Lung (tissue), 12 donors: Measurements from ENCODE around the gene PCBP4. TPM values are rescaled to one million over a fixed set of nuclear protein-coding genes. Genes with fewer than 3 reads are reported as not detected.

ENCODE experiments used
- ATAC-seq: fragments of 200-7000 bp; cut with Tn5 transposase; one replicate; pipeline ENCODE4 v1.9.1; 2020; ENCODE audit warnings: moderate number of reproducible peaks; ENCODE audit not compliant: insufficient read depth, low FRiP score
- DNase-seq, 3 donors: peaks; one replicate each; pipeline ENCODE4 v3.0.0-alpha.2; 2013 to 2017
- H3K27ac ChIP-seq, 2 donors: one replicate each; pipeline ENCODE4 v1.5.1; 2013; ENCODE audit warnings: mild to moderate bottlenecking in 2 of 2, moderate library complexity in 2 of 2, control low read depth in 1 of 2, inconsistent platforms in 1 of 2, low read depth in 1 of 2, low read length in 1 of 2
- H3K27me3 ChIP-seq, 3 donors: one replicate each; pipeline ENCODE4 v1.5.1; 2013; ENCODE audit warnings: low read length in 2 of 3; ENCODE audit not compliant: control insufficient read depth in 3 of 3, insufficient read depth in 3 of 3
- H3K36me3 ChIP-seq, 4 donors: one replicate each; pipeline ENCODE4 v1.5.1; 2013; ENCODE audit warnings: low read length in 4 of 4, mild to moderate bottlenecking in 1 of 4, moderate library complexity in 1 of 4; ENCODE audit not compliant: control insufficient read depth in 4 of 4, insufficient read depth in 4 of 4
- H3K4me1 ChIP-seq, 5 donors: one replicate each; pipeline ENCODE4 v1.5.1; 2013; ENCODE audit warnings: low read length in 5 of 5, mild to moderate bottlenecking in 2 of 5, moderate library complexity in 1 of 5; ENCODE audit not compliant: control insufficient read depth in 5 of 5, insufficient read depth in 5 of 5
- H3K4me3 ChIP-seq: one replicate; pipeline ENCODE4 v1.5.1; 2013; ENCODE audit warnings: mild to moderate bottlenecking, control low read depth, moderate library complexity
- H3K9ac ChIP-seq, 2 donors: one replicate each; pipeline ENCODE4 v1.5.1; 2013; ENCODE audit warnings: low read length in 2 of 2, control low read depth in 1 of 2; ENCODE audit not compliant: insufficient read depth in 1 of 2
- H3K9me3 ChIP-seq, 4 donors: one replicate each; pipeline ENCODE4 v1.5.1; 2013; ENCODE audit warnings: low read length in 3 of 4, mild to moderate bottlenecking in 1 of 4, moderate library complexity in 1 of 4; ENCODE audit not compliant: control insufficient read depth in 4 of 4, insufficient read depth in 3 of 4
- CTCF ChIP-seq: IDR thresholded peaks from 2 replicates; pipeline ENCODE4 v1.5.1; 2012; ENCODE audit warnings: mild to moderate bottlenecking; ENCODE audit errors: control extremely low read depth, extremely low read depth
- WGBS, 2 donors: extraction: QIAGEN DNeasy Blood & Tissue Kit; methylation state at CpG; one replicate each; pipeline ENCODE4 v1.1.7; 2013; 5-methylcytosine and 5-hydroxymethylcytosine counted together
- polyA plus RNA-seq, 2 donors: library from polyadenylated mRNA; stranded (reverse); fragments of 200-250 nt; gene quantifications; one replicate each; pipeline ENCODE4 v1.2.1, GENCODE V29; 2013
- total RNA-seq, 2 donors: library from RNA; depleted of rRNA in 1 of 2; stranded (reverse); fragments of >200 nt in 1 of 2; gene quantifications; one replicate each; pipeline ENCODE4 v1.2.1, GENCODE V29; 2014 to 2021
- donor health status: control.
- donor health status: control.
- donor health status: Bipolar disorder and iron deficiency.
- donor health status: healthy.
- donor health status: DM: yes; HTN: yes; CAD: no.

The PCBP4 gene
- total and polyA plus RNA-seq, 4 donors, result 17.4 to 44.3 (median 28.6) TPM

DNA sequence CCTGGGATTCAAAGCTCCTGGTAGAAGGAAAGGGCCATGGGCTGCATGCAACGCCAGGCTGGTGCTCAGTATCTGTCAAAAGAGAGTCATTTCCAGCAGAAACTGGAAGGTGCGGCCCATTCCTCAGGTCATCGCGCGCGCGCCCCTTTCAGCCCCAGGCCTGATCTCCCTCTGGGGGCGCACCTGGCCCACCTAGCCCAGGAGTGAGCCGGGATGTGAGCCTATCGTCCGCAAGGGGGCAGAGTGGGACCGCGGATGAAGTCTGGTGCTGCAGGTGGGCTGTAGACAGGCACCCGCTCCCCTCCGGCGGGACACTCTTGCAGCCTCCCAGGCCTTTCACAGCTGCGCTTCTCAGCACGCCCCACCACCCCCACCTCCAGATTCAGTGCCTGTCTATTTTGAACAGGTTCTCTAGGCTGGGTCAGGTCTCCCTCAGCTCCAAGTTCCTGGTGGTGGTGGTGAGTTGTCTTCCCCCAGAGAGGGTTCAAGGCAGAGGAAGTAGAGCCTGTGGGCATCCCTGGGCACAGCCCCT lies 34.3 kb upstream of the PCBP4 start:
- Histone ChIP-seq H3K4me3 (no peak overlapping the region), H3K9ac (no peak overlapping the region), H3K36me3 (no peaks in the 10 kb centered on the region), H3K27ac (no peak overlapping the region), H3K9me3 (peaks cover 0 to 2% (median 0%) of the 10 kb centered on the region in 4 donors), H3K27me3 (peaks cover 0 to 2% (median 0%) of the 10 kb centered on the region in 3 donors), H3K4me1 (peaks cover 0 to 21% (median 14%) of the 10 kb centered on the region in 5 donors)
- peak; percentile 43 for ATAC-seq
- WGBS, 2 donors, result 2% methylated on average over 13 to 18 of the region's 18 CpGs
- peak; percentile 88 for TF ChIP-seq CTCF
- peak; percentile 67 to 81 (median 69) for DNase-seq

- WGBS, 2 donors, result 84 to 97% methylated on average over 2 of the region's 2 CpGs
- peaks cover 0 to 6% (median 3%) of the 10 kb centered on the region in 4 donors for H3K36me3 ChIP-seq
- no peak overlapping the region for H3K4me3 ChIP-seq
- ATAC-seq (no peak), DNase-seq (no peak)
- TF ChIP-seq CTCF, result no peak
- H3K4me1 ChIP-seq, result peaks cover 2 to 10% (median 5%) of the 10 kb centered on the region in 5 donors
- peaks cover 0 to 2% (median 0%) of the 10 kb centered on the region in 4 donors for H3K9me3 ChIP-seq
- H3K9ac ChIP-seq, result no peak overlapping the region
- peaks cover 0 to 2% (median 0%) of the 10 kb centered on the region in 3 donors for H3K27me3 ChIP-seq
- no peak overlapping the region for H3K27ac ChIP-seq
Observed at GRCh38 chr3:51999846-52000245, 32.6 kb upstream of the PCBP4 start.

- peaks cover 4 to 12% (median 9%) of the 10 kb centered on the region in 5 donors for H3K4me1 ChIP-seq
- H3K27ac ChIP-seq, result no peak overlapping the region
- H3K27me3 ChIP-seq, result peaks cover 0 to 2% (median 0%) of the 10 kb centered on the region in 3 donors
- ATAC-seq (no peak), DNase-seq (no peak)
- TF ChIP-seq CTCF, result no peak
- no peak overlapping the region for H3K9ac ChIP-seq
- WGBS, 2 donors, result 75% methylated on average over 7 of the region's 7 CpGs
- H3K9me3 ChIP-seq, result peaks cover 0 to 2% (median 0%) of the 10 kb centered on the region in 4 donors
- no peak overlapping the region for H3K4me3 ChIP-seq
- H3K36me3 ChIP-seq, result peaks cover 0 to 16% (median 12%) of the 10 kb centered on the region in 4 donors
Observed at GRCh38 chr3:51998774-51999173, 31.5 kb upstream of the PCBP4 start.
